Ectodermal cell (in vitro differentiated cells): ENCODE data around the gene TMEM233. TPM values are rescaled to one million over a fixed set of nuclear protein-coding genes. Genes with fewer than 3 reads are reported as not detected.
A peak's percentile ranks its signal among the peaks of the same experiment; 100 is the strongest.

Experiments
- H3K27ac ChIP-seq: 2 replicates; pipeline ENCODE4 v1.7.0; 2013; ENCODE audit warnings: mild to moderate bottlenecking, low read depth, low read length; ENCODE audit not compliant: insufficient read depth, poor library complexity, severe bottlenecking
- H3K27me3 ChIP-seq: 2 replicates; pipeline ENCODE4 v1.7.0; 2013; ENCODE audit warnings: mild to moderate bottlenecking, low read length; ENCODE audit not compliant: insufficient read depth, control insufficient read depth, poor library complexity, severe bottlenecking
- H3K36me3 ChIP-seq: one replicate; pipeline ENCODE4 v1.7.0; 2013; ENCODE audit warnings: low read length; ENCODE audit not compliant: control insufficient read depth, insufficient read depth
- H3K4me1 ChIP-seq: one replicate; pipeline ENCODE4 v1.7.0; 2013; ENCODE audit warnings: low read length; ENCODE audit not compliant: control insufficient read depth, insufficient read depth
- H3K4me3 ChIP-seq: 2 replicates; pipeline ENCODE4 v1.7.0; 2013; ENCODE audit warnings: low read depth, low read length, control low read depth; ENCODE audit not compliant: insufficient read depth
- H3K9me3 ChIP-seq: 2 replicates; pipeline ENCODE4 v1.7.0; 2013; ENCODE audit warnings: mild to moderate bottlenecking, low read length, moderate library complexity; ENCODE audit not compliant: control insufficient read depth
- WGBS, 2 experiments: methylation state at CpG; one replicate each; pipeline ENCODE4 v1.1.7; 2013; ENCODE audit warnings: missing lambda C conversion rate in 2 of 2; 5-methylcytosine and 5-hydroxymethylcytosine counted together
- polyA plus RNA-seq, 4 experiments: library from polyadenylated mRNA; stranded (reverse); fragments of 50-300 nt; gene quantifications; one replicate each; pipeline ENCODE4 v1.2.3, GENCODE V29; 2013

Gene TMEM233
- not detected for polyA plus RNA-seq (2013, experiment 1 of 4)
- polyA plus RNA-seq (2013, experiment 2 of 4), result not detected
- polyA plus RNA-seq (2013, experiment 3 of 4), result not detected
- polyA plus RNA-seq (2013, experiment 4 of 4), result not detected

DNA sequence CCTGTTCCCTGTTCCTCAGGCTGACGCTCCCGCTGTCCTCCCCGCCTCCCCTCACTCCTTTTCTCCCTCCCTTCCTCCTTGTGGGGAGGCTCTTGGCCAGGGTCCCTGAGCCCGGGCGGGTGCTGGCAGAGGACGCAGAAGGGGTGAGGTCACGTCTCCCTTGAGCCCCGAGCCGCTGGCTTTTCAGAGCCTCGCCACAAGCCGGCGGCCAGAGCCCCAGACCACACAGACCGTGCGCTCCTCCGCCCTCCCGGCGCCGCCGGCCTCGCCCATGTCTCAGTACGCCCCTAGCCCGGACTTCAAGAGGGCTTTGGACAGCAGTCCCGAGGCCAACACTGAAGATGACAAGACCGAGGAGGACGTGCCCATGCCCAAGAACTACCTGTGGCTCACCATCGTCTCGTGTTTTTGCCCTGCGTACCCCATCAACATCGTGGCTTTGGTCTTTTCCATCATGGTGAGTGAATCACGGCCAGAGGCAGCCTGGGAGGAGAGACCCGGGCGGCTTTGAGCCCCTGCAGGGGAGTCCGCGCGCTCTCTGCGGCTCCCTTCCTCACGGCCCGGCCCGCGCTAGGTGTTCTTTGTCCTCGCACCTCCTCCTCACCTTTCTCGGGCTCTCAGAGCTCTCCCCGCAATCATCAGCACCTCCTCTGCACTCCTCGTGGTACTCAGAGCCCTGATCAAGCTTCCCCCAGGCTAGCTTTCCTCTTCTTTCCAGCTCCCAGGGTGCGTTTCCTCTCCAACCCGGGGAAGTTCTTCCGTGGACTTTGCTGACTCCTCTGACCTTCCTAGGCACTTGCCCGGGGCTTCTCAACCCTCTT lies at the start of gene TMEM233:
TSS of gene TMEM233 (plus strand) at position 197 of the 821 bp plus-strand sequence. CDS start at position 272, 75 bp downstream.
- Histone ChIP-seq H3K9me3 (no peaks in the 10 kb centered on the region), H3K27ac (no peak within 1 kb of the TSS), H3K4me3 (peak within 1 kb of the TSS; percentile 32), H3K27me3 (peaks cover 86% of the 10 kb centered on the region), H3K36me3 (no peaks in the 10 kb centered on the region), H3K4me1 (peaks cover 7% of the 10 kb centered on the region)
- 1% methylated on average over 48 of the region's 48 CpGs for WGBS, 2 experiments

DNA sequence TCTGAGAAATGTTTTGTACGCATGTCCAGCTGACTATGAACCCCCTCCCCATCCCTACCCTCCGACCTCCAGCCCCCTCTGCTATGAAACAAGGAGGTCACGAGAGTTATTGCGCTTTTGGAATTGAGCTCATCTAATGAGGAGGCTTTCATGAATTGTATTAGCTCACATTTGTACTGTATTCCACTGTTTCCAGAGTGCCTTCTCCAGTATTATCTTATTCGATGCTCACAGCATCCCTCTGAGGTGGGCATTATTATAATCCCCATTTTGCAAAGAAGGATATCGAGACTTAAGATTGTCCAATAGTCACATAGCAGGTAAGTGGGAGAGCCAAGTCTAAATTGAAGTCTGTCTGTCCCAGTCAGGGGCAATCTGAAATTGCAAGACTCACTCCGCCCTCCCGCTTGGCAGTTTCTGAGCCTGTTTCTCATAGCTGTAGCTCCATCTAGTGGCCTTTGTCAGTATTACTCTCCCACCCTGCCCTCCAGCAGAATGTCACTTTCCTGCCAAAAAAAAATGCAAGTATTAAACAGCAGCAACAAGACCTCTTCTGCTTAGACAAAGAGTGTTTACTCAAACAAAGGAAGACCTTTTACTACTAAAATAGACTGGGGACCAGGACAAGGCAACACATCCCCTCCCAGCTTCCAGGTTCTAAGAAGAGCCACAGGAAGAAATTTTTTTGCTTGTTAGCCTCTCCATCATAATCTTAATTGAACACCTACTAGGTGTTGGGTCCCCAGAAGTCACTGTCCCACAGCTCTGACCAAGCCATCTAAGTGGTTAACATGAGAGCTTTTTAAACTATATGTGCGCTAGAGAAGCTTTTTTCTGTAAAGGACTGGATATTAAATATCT lies 48.6 kb upstream of the TMEM233 start:
- Histone ChIP-seq H3K4me1 (no peaks in the 10 kb centered on the region), H3K27ac (no peak overlapping the region), H3K36me3 (no peaks in the 10 kb centered on the region), H3K27me3 (no peaks in the 10 kb centered on the region), H3K9me3 (no peaks in the 10 kb centered on the region), H3K4me3 (no peak overlapping the region)
- WGBS, 2 experiments, result 53 to 55% methylated on average over 8 to 9 of the region's 9 CpGs

GRCh38 chr12:119546340-119546739 lies 47.2 kb upstream of the TMEM233 start:
- Histone ChIP-seq H3K27ac (no peak overlapping the region), H3K4me1 (no peaks in the 10 kb centered on the region), H3K4me3 (no peak overlapping the region), H3K27me3 (no peaks in the 10 kb centered on the region), H3K36me3 (no peaks in the 10 kb centered on the region), H3K9me3 (no peaks in the 10 kb centered on the region)

DNA sequence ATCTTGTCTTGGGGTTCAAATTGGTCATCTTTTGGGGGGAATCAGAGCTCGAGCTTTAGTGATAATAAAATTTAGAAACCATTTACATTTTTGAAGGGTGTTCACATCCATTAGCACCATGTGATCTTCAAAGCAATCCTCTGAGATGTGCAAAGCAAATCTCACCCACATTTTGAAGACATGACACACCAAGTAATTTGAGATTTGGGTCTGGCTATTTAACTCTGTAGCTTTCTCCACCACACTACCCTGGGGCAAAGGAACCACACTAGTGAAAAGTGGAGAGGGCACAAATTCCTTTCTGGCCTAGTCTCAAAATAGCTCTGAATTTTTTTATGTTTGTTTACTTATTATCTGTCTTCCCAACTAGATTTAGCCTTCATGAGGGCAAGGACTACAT lies 46.6 kb upstream of the TMEM233 start:
- Histone ChIP-seq H3K4me3 (no peak overlapping the region), H3K4me1 (no peaks in the 10 kb centered on the region), H3K9me3 (no peaks in the 10 kb centered on the region), H3K27ac (no peak overlapping the region), H3K36me3 (no peaks in the 10 kb centered on the region), H3K27me3 (no peaks in the 10 kb centered on the region)
- WGBS, 2 experiments, result 73% methylated on average over 1 of the region's 1 CpG; no CpG with 5 or more reads in 1 of the 2 experiments

- no peak overlapping the region for H3K4me3 ChIP-seq
- no peaks in the 10 kb centered on the region for H3K9me3 ChIP-seq
- no peaks in the 10 kb centered on the region for H3K36me3 ChIP-seq
- 81 to 96% methylated on average over 1 of the region's 1 CpG for WGBS, 2 experiments
- H3K27ac ChIP-seq, result no peak overlapping the region
- no peaks in the 10 kb centered on the region for H3K4me1 ChIP-seq
- no peaks in the 10 kb centered on the region for H3K27me3 ChIP-seq
These were observed 36.7 kb upstream of the TMEM233 start for GRCh38 chr12:119556854-119557253.

GRCh38 chr12:119565404-119565803 lies 28.2 kb upstream of the TMEM233 start:
- Histone ChIP-seq H3K4me3 (no peak overlapping the region), H3K36me3 (no peaks in the 10 kb centered on the region), H3K27ac (no peak overlapping the region), H3K4me1 (no peaks in the 10 kb centered on the region), H3K9me3 (no peaks in the 10 kb centered on the region), H3K27me3 (no peaks in the 10 kb centered on the region)
- 92 to 96% methylated on average over 3 of the region's 3 CpGs for WGBS, 2 experiments

GRCh38 chr12:119570771-119571170 lies 22.8 kb upstream of the TMEM233 start:
- Histone ChIP-seq H3K27ac (no peak overlapping the region), H3K27me3 (no peaks in the 10 kb centered on the region), H3K36me3 (no peaks in the 10 kb centered on the region), H3K4me3 (no peak overlapping the region), H3K9me3 (no peaks in the 10 kb centered on the region), H3K4me1 (no peaks in the 10 kb centered on the region)
- WGBS, 2 experiments, result 71 to 83% methylated on average over 6 of the region's 6 CpGs

- H3K27me3 ChIP-seq, result no peaks in the 10 kb centered on the region
- 96 to 100% methylated on average over 1 of the region's 1 CpG for whole genome bisulfite sequencing, 2 experiments
- H3K9me3 ChIP-seq, result no peaks in the 10 kb centered on the region
- no peaks in the 10 kb centered on the region for H3K36me3 ChIP-seq
- H3K4me1 ChIP-seq, result no peaks in the 10 kb centered on the region
- no peak overlapping the region for H3K4me3 ChIP-seq
- no peak overlapping the region for H3K27ac ChIP-seq
These were observed 20.5 kb upstream of the TMEM233 start for GRCh38 chr12:119573086-119573485.

DNA sequence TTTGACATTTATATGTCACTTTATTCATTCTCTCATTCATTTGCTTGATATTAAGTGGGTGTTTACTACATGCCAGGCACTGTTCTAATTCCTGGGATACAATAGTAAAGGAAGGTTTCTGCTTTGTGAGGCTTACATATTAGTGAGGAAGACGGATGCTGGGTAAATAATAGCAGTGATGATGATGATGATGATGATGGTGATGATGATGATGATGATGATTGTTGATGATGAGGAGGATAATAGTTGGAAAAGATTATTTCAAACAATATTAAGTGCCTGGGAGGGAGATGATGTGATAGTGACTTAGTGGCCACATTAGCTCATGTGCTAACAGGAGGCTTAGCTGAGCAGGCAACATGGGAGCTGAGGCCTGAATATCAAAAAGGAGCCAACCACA lies 19.3 kb upstream of the TMEM233 start:
- H3K27me3 ChIP-seq, result no peaks in the 10 kb centered on the region
- no peak overlapping the region for H3K27ac ChIP-seq
- no peak overlapping the region for H3K4me3 ChIP-seq
- H3K4me1 ChIP-seq, result no peaks in the 10 kb centered on the region
- WGBS, 2 experiments, result 93 to 94% methylated on average over 1 of the region's 1 CpG
- no peaks in the 10 kb centered on the region for H3K36me3 ChIP-seq
- H3K9me3 ChIP-seq, result no peaks in the 10 kb centered on the region
